SKM-1 (cell line): ENCODE results near the gene ADAM12.

Source experiments
- DNase-seq: peaks from one replicate; lab custom pipeline; 2025; ENCODE audit not compliant: unreplicated experiment; lab: John Stamatoyannopoulos, UW

The ADAM12 gene

GRCh38 chr10:126239844-126240243 lies 148.4 kb downstream of the ADAM12 start:
- no peak for DNase-seq

GRCh38 chr10:126235979-126236851 lies 152.1 kb downstream of the ADAM12 start:
- DNase-seq, result no peak

- DNase-seq, result no peak
Measured at GRCh38 chr10:126235091-126235978, 152.9 kb downstream of the ADAM12 start.

DNA sequence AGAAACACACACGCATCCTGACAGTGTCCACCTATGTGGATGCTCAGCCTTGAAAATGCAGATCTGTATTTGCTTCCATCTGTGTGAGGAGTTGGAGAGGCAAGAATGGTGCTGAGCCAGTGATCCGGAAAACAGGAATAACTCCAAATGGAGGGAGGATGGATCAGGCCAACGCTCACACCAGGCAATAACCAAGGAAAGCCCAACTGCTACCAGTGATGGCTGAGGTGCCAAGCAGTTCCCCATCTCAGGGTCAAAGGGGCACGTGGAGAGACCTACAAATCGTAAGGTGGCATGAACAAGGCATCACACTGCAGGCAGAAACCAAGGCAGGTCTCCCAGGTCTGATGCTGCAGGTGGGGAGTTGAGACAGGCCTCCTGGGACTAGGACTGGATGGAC lies 153.6 kb downstream of the ADAM12 start:
- DNase-seq, result no peak

- no peak for DNase-seq
Measured at GRCh38 chr10:126233182-126234148, 154.8 kb downstream of the ADAM12 start.

GRCh38 chr10:126230587-126230986 lies 157.7 kb downstream of the ADAM12 start:
- DNase-seq, result no peak

DNA sequence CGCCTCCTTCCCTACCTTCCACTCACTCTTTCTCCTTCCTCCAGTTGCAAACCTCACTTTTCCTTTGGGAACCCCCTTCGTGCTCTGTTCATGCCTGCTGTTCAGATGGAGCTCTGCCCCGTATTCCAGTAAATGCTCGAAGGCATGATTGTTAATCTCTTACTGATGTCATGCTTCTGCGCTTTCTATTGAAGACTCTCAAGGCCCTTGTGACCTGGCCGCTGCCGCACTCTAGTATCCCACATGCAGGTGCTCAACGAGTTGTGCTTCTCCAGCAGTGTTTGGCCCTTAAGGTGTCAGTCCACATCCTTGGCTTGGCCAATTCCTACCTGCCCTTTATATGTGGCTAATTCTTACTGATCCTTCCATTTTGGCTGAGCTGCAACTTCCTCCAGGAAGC lies 158.6 kb downstream of the ADAM12 start:
- DNase-seq, result no peak

DNA sequence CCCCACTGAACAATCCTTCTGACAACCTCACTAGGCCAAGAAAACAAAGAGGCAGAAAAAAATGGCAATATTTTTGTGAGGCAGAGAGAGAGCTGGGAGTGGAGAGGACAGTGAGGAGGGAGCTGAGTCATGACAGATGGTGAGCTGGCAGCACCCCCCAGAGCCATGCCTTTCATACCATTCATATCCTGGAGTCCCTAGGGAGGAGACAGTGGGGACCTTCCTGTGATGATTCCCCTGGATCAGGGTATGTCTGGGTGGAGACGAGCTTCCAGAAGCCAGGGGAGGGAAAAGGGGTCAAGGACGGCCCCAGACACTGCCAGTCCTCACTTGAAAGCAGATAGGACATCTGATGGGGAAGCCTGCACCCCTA lies 160.5 kb downstream of the ADAM12 start:
- no peak for DNase-seq

DNA sequence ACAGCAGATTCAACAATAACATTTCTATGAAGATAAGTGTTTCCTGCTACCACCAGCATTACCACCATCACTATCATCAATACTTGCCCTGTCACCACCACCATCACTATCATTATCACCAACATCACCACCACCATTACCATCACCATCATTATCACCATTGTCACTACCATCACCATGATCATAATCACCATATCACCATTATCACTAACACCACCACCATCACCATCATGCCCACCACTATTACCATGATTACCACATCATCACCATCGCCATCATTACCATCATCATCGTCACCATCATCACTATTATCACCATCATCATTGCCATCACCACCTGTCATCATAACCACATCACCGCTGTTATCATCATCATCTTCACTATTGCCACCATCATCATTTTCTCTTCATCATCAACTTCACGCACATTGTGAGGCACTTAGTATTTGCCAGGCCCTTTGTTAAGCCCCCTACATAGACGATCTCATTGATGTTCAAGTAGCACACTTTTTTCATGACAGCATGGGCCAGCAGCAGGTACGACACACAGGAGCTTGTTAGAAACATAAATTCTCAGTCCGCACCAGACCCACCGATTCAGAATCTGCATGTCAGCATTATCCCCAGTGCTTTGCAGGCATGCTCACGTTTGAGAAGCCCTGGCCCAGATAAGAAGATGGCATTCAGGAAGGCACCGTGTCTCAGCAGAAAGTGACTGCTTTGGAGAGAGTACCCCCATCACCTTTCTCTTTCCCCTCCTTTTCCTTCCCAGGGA lies 161.1 kb downstream of the ADAM12 start:
- DNase-seq, result no peak

DNA sequence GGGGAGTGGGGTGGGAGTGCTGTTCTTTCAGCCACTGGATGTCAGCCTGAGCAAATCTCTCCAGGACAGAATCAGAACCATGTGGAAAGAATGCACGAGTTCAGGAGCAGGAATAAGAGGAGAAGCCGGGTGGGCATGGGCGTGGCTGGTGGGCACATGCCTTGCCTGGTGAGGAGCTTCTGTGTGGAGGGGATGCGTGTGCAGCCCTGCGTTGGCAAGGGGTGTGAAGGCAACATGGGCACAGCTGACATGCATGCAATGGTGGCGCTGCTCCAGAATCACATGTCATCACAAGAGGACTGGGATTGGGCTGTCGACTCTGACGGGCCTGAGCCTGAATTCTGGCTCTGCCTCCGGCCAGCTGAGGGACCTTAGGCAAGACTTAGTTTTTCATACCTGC lies 162.1 kb downstream of the ADAM12 start:
- no peak for DNase-seq

DNA sequence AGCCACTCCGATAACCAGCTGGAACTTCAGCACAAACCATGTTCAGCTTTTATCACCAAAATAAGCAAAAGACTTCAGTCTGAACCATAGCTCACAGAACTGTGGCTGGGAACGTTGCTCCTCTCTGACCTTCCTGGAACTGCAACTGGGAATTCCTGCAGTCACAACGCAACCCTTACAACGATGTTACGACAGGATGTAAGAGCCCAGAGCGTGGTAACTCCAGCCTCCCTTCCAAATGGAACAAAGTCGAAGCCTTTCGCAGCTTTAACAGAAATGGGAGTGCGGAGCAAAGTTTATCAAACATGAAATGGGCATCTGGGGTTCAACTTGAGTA lies 162.6 kb downstream of the ADAM12 start:
- no peak for DNase-seq

DNA sequence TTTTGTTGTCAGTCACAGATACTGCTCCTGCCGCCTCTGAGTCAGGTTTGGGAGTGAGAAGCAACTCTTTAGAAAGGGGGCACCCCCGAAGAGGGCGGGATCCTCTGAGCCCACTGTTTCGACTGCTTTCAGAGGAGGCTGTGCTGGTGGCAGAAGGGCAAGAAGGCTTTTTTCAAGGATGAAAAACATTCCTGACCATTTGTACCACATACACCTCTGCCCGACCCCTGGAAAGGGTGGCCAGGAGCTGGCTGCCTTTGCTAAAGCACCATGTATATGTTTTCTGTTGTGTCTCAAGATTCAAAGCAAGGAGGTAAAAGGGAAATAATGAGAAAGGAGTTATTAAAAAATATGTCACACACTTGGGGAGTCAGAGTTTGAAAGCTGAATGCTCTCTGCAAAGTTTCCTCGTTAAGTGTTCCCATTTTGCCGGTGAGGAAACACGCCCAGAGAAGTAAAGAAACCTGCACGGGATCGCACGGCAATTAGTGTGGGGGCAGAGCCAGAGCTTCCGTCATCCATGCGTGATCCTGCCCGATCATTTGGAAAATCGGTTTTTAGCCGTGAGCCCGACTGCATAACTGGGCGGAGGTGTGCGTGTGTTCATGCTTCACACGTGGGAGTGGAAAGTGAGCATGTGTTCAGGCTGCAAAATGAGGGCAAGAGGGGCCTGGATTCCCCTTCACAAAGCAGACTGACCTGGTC lies 163.2 kb downstream of the ADAM12 start:
- no peak for DNase-seq

DNA sequence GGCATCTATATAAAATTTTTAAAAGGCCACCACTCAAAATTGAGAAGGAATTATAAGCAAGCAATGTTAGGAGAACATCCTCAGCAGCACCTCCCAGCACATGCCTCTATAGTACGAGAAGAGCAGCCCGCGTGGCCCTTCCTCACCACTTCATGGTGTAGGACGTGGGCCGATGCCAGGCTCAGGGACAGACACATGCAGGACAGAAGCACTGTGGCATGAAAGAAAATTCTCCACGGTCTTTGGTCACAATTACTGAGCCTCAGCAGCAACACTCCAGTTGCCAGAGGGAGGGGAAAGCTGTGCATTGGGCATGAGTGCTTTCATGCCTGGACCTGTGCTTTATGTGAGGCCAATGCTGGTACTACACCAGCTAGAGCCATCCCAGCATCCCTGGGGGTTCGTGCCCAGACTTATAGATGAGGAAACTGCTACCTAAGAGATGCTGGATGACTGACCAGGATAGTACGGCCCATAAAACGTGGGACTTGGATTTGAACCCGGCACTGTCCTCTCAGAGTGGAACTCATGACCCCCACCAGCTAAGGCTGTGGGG lies 164.7 kb downstream of the ADAM12 start:
- DNase-seq, result no peak

GRCh38 chr10:126222736-126223511 lies 165.4 kb downstream of the ADAM12 start:
- no peak for DNase-seq

- DNase-seq, result no peak
Measured at GRCh38 chr10:126221874-126222273, 166.4 kb downstream of the ADAM12 start.

GRCh38 chr10:126218778-126219649 lies 169.3 kb downstream of the ADAM12 start:
- DNase-seq, result no peak

- no peak for DNase-seq
Measured at GRCh38 chr10:126218174-126218573, 170.1 kb downstream of the ADAM12 start.

DNA sequence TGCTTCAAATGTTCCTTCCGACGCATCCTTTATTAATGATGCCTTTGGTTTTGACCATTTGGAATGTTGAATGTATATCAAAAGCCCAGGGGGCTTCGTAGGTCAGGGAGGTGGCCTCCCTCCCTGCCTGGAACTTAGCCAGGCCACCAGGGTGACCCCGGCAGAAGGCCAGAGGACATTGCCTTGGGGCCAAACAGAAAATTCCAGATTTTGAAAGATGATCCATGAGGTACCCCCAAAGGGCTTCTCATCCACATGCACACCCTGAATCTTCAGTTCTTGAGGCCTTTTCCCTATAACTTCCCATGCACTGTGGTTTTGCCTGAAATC lies 171.7 kb downstream of the ADAM12 start:
- no peak for DNase-seq
